ENCODE results near the gene OR2T6. TPM values are rescaled to one million over a fixed set of nuclear protein-coding genes. Genes with fewer than 3 reads are reported as not detected.

The OR2T6 gene
- total RNA-seq, 1 donor from 2014 or later, result not detected

Other genes with a start within 250 kb of the OR2T6 start
- not detected in 2 replicates for gene OR2M5, start 230.6 kb upstream of the OR2T6 start, total RNA-seq
- gene OR2M2, start 200.9 kb upstream of the OR2T6 start, total RNA-seq, result not detected in 2 replicates
- not detected in 2 replicates for gene OR2M3, start 178.5 kb upstream of the OR2T6 start, total RNA-seq
- gene OR2M4, start 144.3 kb upstream of the OR2T6 start, total RNA-seq, result not detected in 2 replicates
- not detected in 2 replicates for gene OR2T33, start 97.8 kb upstream of the OR2T6 start, total RNA-seq
- gene OR2T12, start 72.3 kb upstream of the OR2T6 start, total RNA-seq, result not detected in 2 replicates
- not detected in 2 replicates for gene OR2M7, start 51.2 kb upstream of the OR2T6 start, total RNA-seq
- not detected in 2 replicates for gene OR14C36, start 27.0 kb upstream of the OR2T6 start, total RNA-seq
- not detected in 2 replicates for gene OR2T4, start 14.1 kb upstream of the OR2T6 start, total RNA-seq
- gene OR2T1, start 27.3 kb downstream of the OR2T6 start, total RNA-seq, result not detected in 2 replicates
- gene OR2T2, start 69.9 kb downstream of the OR2T6 start, total RNA-seq, result not detected in 2 replicates
- not detected in 2 replicates for gene OR2T3, start 97.6 kb downstream of the OR2T6 start, total RNA-seq
- not detected in 2 replicates for gene OR2T5, start 112.8 kb downstream of the OR2T6 start, total RNA-seq
- gene OR2G6, start 132.3 kb downstream of the OR2T6 start, total RNA-seq, result not detected in 2 replicates
- not detected in 2 replicates for gene OR2T29, start 187.0 kb downstream of the OR2T6 start, total RNA-seq
- gene OR2T34, start 199.0 kb downstream of the OR2T6 start, total RNA-seq, result not detected in 2 replicates
- not detected in 2 replicates for gene OR2T10, start 222.0 kb downstream of the OR2T6 start, total RNA-seq

Data from kidney epithelial cell (primary cell).